K562 (cell line): ENCODE data around the gene FLAD1. TPM values are rescaled to one million over a fixed set of nuclear protein-coding genes. Genes with fewer than 3 reads are reported as not detected.

Source experiments
- BCLAF1 ChIP-seq, 2 experiments: fragments of 450-650 bp in 1 of 2; IDR thresholded peaks; 2 replicates each; pipeline ENCODE4 v1.6.1; 2011 to 2017; ENCODE audit warnings: low read depth in 2 of 2, antibody characterized with exemption in 1 of 2, borderline replicate concordance in 1 of 2, low read length in 1 of 2, mild to moderate bottlenecking in 1 of 2, mixed read lengths in 1 of 2; ENCODE audit not compliant: control insufficient read depth in 1 of 2
- CTBP1 ChIP-seq: fragments of 450-650 bp; IDR thresholded peaks from 2 replicates; pipeline ENCODE4 v1.6.1; 2016; ENCODE audit warnings: borderline replicate concordance
- DEAF1 ChIP-seq: fragments of 450-650 bp; formaldehyde crosslinking; IDR thresholded peaks from 2 replicates; pipeline ENCODE4 v1.4.0; 2020; ENCODE audit warnings: mild to moderate bottlenecking, moderate library complexity
- EGR1 ChIP-seq: fragments of 450-650 bp; conservative IDR thresholded peaks from 2 replicates; pipeline ENCODE4 v1.6.1; 2017; ENCODE audit warnings: mild to moderate bottlenecking
- ETV5 ChIP-seq: sonication (generic); formaldehyde crosslinking; IDR thresholded peaks from 2 replicates; pipeline ENCODE4 v1.4.0; 2020; ENCODE audit warnings: low read depth, mild to moderate bottlenecking, missing genetic modification reagents
- HDGF ChIP-seq: fragments of 450-650 bp; IDR thresholded peaks from 2 replicates; pipeline ENCODE4 v1.6.1; 2016
- L3MBTL2 ChIP-seq: fragments of 450-650 bp; IDR thresholded peaks from 2 replicates; pipeline ENCODE4 v1.6.1; 2016; ENCODE audit warnings: mild to moderate bottlenecking, moderate library complexity
- MYC ChIP-seq, 2 experiments: fragments of 250-450 bp in 1 of 2; sonication (Bioruptor Pico) in 1 of 2; IDR thresholded peaks; 2 replicates each; pipeline versions ENCODE4 v1.5.1 to v1.6.1; 2012 to 2021; ENCODE audit warnings: low read depth in 2 of 2, borderline replicate concordance in 1 of 2, improper control_type of control experiment in 1 of 2, low read length in 1 of 2, mild to moderate bottlenecking in 1 of 2, moderate library complexity in 1 of 2
- NRF1 ChIP-seq, 2 experiments: fragments of 450-650 bp; IDR thresholded peaks in 1 of 2; conservative IDR thresholded peaks in 1 of 2; 2 replicates each; pipeline ENCODE4 v1.6.1; 2014; ENCODE audit warnings: mild to moderate bottlenecking in 2 of 2
- OTX1 ChIP-seq: fragments of 450-650 bp; formaldehyde crosslinking; IDR thresholded peaks from 2 replicates; pipeline ENCODE4 v1.4.0; 2022; ENCODE audit warnings: mild to moderate bottlenecking
- PCBP1 ChIP-seq: fragments of 200-400 bp; formaldehyde crosslinking; IDR thresholded peaks from 2 replicates; pipeline ENCODE4 v1.6.1; 2018; ENCODE audit warnings: mild to moderate bottlenecking, low read depth, low read length; ENCODE audit not compliant: poor library complexity, severe bottlenecking
- SMARCA4 ChIP-seq: fragments of 450-650 bp; IDR thresholded peaks from 2 replicates; pipeline ENCODE4 v1.6.1; 2016
- SOX6 ChIP-seq: fragments of 450-650 bp; IDR thresholded peaks from 2 replicates; pipeline ENCODE4 v1.6.1; 2014; ENCODE audit warnings: mild to moderate bottlenecking
- STAT5A ChIP-seq: IDR thresholded peaks from 2 replicates; pipeline ENCODE4 v1.6.1; 2012; ENCODE audit warnings: low read length, inconsistent platforms, borderline replicate concordance
- TAF1 ChIP-seq: IDR thresholded peaks from 2 replicates; pipeline ENCODE4 v1.6.1; 2011; ENCODE audit warnings: mild to moderate bottlenecking, low read length, moderate library complexity; ENCODE audit not compliant: insufficient read depth, control insufficient read depth, severe bottlenecking; ENCODE audit errors: extremely low read depth
- TBP ChIP-seq: optimal IDR thresholded peaks from 2 replicates; pipeline ENCODE3; 2011; ENCODE audit warnings: low read depth, low read length, improper control_type of control experiment
- TOE1 ChIP-seq, 2 experiments: fragments of 450-650 bp in 1 of 2; sonication (generic) in 1 of 2; formaldehyde crosslinking in 1 of 2; IDR thresholded peaks; 2 replicates each; pipeline versions ENCODE4 v1.7.1 to v1.8.0; 2016 to 2022; ENCODE audit warnings: borderline replicate concordance in 2 of 2, mild to moderate bottlenecking in 2 of 2, antibody characterized with exemption in 1 of 2, inconsistent platforms in 1 of 2, low read depth in 1 of 2, missing genetic modification reagents in 1 of 2, moderate library complexity in 1 of 2
- XRCC3 ChIP-seq: fragments of 450-650 bp; IDR thresholded peaks from 2 replicates; pipeline ENCODE4 v1.6.1; 2017; ENCODE audit warnings: mild to moderate bottlenecking, moderate library complexity
- ZBTB17 ChIP-seq: fragments of 450-650 bp; formaldehyde crosslinking; IDR thresholded peaks from 2 replicates; pipeline ENCODE4 v1.4.0; 2020; ENCODE audit warnings: mild to moderate bottlenecking
- ZC3H8 ChIP-seq: fragments of 450-650 bp; IDR thresholded peaks from 2 replicates; pipeline ENCODE4 v1.6.1; 2017
- ZEB2 ChIP-seq: fragments of 450-650 bp; IDR thresholded peaks from 2 replicates; pipeline ENCODE4 v1.6.1; 2016
- ZNF444 ChIP-seq: fragments of 250-450 bp; sonication (Bioruptor Pico); IDR thresholded peaks from 2 replicates; pipeline ENCODE4 v1.4.0; 2020; ENCODE audit warnings: mild to moderate bottlenecking, moderate library complexity
- ZNF507 ChIP-seq: conservative IDR thresholded peaks from 2 replicates; pipeline ENCODE4 v1.6.1; 2017; ENCODE audit warnings: missing genetic modification characterization, missing compliant biosample characterization
- ZNF778 ChIP-seq: fragments of 450-650 bp; formaldehyde crosslinking; IDR thresholded peaks from 2 replicates; pipeline ENCODE4 v1.4.0; 2020; ENCODE audit warnings: mild to moderate bottlenecking, moderate library complexity
- polyA plus RNA-seq, 8 experiments: library from polyadenylated mRNA; depleted of rRNA in 4 of 8; stranded (reverse) in 5 of 8; unstranded in 3 of 8; fragments of >200 nt; fragmentation: Nextera tagmentation in 2 of 8; fragmentation: Illumina TruSeq in 1 of 8; extraction: Ambion mirVana in 2 of 8; extraction: Trizol in 1 of 8; gene quantifications; 2 replicates each; pipeline versions ENCODE4 v1.2.1 to v1.2.3, GENCODE V29; 2011 to 2014; ENCODE audit warnings: inconsistent platforms in 1 of 8, missing spikeins in 1 of 8
- total RNA-seq, 7 experiments: library from RNA; depleted of rRNA in 6 of 7; stranded (reverse); fragments of >200 nt in 6 of 7; fragmentation: Illumina TruSeq in 2 of 7; extraction: Trizol in 2 of 7; gene quantifications; 2 replicates each; pipeline versions ENCODE4 v1.2.1 to v1.2.3, GENCODE V29; 2011 to 2021; ENCODE audit warnings: low replicate concordance in 1 of 7

FLAD1 gene
- total and polyA plus RNA-seq, 9 of the 15 experiments (the other 6 are each of a cell fraction or from before 2014, with no cell fraction given) = 24.9 to 85.8 (median 67.0) TPM

DNA sequence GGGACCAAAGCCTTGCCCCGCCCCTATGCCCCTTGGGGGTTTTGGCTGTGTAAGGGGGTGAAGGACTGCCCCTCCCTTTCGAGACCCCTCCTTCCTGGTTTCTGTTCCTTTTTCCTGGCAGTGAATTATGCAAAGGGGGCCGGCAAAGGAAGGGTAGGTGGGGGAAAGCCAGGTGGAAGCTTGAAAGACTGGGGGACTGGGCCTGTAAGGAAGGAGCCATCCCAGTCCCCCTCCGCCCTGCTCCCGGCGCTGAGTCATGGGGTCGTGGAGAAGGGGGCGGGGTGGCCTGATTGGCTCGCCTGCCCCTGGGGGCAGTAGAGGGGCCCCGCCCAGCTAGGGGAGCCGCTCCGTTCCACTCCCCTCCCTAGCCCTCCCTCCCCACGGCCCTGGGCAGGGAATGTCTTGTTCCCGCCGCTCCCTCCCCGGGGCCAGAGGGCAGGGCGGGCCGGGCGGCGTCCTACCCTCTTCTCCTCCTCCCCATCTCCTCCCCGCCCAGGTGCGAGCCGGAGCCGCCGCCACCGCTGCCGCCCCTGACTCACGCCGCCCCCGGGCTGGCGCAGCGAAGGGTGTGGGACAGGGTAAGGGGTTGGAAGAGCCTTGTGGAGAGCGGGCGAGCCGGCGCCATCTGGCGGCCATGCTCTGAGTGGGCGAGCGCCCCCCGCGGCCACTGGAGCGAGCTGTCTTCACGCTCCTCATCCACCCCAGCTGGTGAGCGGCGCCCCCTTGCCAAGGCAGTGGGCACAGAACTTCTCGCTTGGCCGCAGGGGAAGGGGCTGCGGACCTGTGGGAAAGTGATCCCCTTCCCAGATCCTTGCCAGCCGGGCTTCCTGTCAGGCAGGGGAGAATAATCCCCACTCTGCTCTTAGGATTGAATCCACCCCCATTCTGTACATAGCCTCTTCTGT is 34.1 kb downstream of the FLAD1 start (continued):
- TF ChIP-seq EGR1 = peak; percentile 99
- peak; percentile 79 for TF ChIP-seq ZBTB17
- TF ChIP-seq STAT5A = no peak
- TF ChIP-seq SOX6 = peak; percentile 71
- 0 out of 2 replicates have a peak, but pooled peaks have one; percentile 54 for TF ChIP-seq SMARCA4
- TF ChIP-seq MYC (IDR thresholded peaks at IDR 0.05; ENCODE audit: low read depth, low read length) = peak; percentile 81; the same call in 1 of the 2 replicates
- TF ChIP-seq MYC (CRISPR knock-in tag; IDR thresholded peaks at IDR 0.05; ENCODE audit: borderline replicate concordance, low read depth) = no peak
- peak; percentile 96 for TF ChIP-seq PCBP1
- peak; percentile 84 for TF ChIP-seq DEAF1 (CRISPR knock-in tag)
- TF ChIP-seq TOE1 (IDR thresholded peaks at IDR 0.05; ENCODE audit: borderline replicate concordance) = peak; percentile 62; the same call in 1 of the 2 replicates
- 0 out of 2 replicates have a peak, but pooled peaks have one; percentile 29 for TF ChIP-seq TOE1 (CRISPR knock-in tag; IDR thresholded peaks at IDR 0.05; ENCODE audit: borderline replicate concordance, low read depth)
- peak; percentile 18 for TF ChIP-seq TBP
- no peak for TF ChIP-seq ZNF507 (tag)
- no peak for TF ChIP-seq ZC3H8
- peak; percentile 64; the same call in 1 of the 2 replicates for TF ChIP-seq L3MBTL2
- peak; percentile 65 to 75 for TF ChIP-seq NRF1 (conservative IDR thresholded peaks at IDR 0.05 in 1 of 2, IDR thresholded peaks at IDR 0.05 in 1 of 2)
- peak in 1 of 2 experiments; percentile 61; a peak in 1 of 4 replicates for TF ChIP-seq BCLAF1 (IDR thresholded peaks at IDR 0.05; ENCODE audit: borderline replicate concordance in 1 of 2, control insufficient read depth in 1 of 2, low read depth in 2 of 2, low read length in 1 of 2)
- TF ChIP-seq ZNF444 = no peak
- no peak for TF ChIP-seq ZNF778 (CRISPR knock-in tag)
- peak; percentile 99 for TF ChIP-seq CTBP1
- peak; percentile 45 for TF ChIP-seq TAF1
- TF ChIP-seq ETV5 = peak; percentile 71; the same call in 1 of the 2 replicates
- peak; percentile 95 for TF ChIP-seq ZEB2
- TF ChIP-seq XRCC3 = no peak
- TF ChIP-seq OTX1 (CRISPR knock-in tag) = peak; percentile 67; the same call in 1 of the 2 replicates
- TF ChIP-seq HDGF = 0 out of 2 replicates have a peak, but pooled peaks have one; percentile 41
